Colonic mucosa (tissue), 4 donors: ENCODE results near the gene PDZK1IP1. TPM values are rescaled to one million over a fixed set of nuclear protein-coding genes. Genes with fewer than 3 reads are reported as not detected.
"Not testable (repeated sequence)": the region's sequence is repeated elsewhere in the genome, so short reads cannot be mapped to it uniquely, and the experiment has no call there.

Source experiments
- DNase-seq: peaks from one replicate; pipeline ENCODE4 v3.0.0-alpha.2; 2020
- H3K27ac ChIP-seq: fragments of 200-600 bp; one replicate; pipeline ENCODE4 v1.8.0; 2021
- H3K27me3 ChIP-seq: fragments of 200-600 bp; one replicate; pipeline ENCODE4 v1.8.0; 2021
- H3K36me3 ChIP-seq: fragments of 200-600 bp; one replicate; pipeline ENCODE4 v1.8.0; 2021
- H3K4me1 ChIP-seq: fragments of 200-600 bp; one replicate; pipeline ENCODE4 v1.8.0; 2021; ENCODE audit warnings: mild to moderate bottlenecking
- H3K4me3 ChIP-seq: fragments of 200-600 bp; one replicate; pipeline ENCODE4 v1.8.0; 2021
- H3K9ac ChIP-seq, 2 donors: one replicate each; pipeline ENCODE4 v1.7.0; 2013; ENCODE audit warnings: control low read depth in 2 of 2, low read depth in 2 of 2, low read length in 2 of 2
- H3K9me3 ChIP-seq: fragments of 200-600 bp; one replicate; pipeline ENCODE4 v1.8.0; 2021
- intact Hi-C: fragments of 100-400 bp; cut with DNase I; formaldehyde crosslinking; loops from one replicate; pipeline ENCODE4 v1.14.1; 2022
- total RNA-seq, 2 donors: library from RNA; stranded (reverse); fragmentation: NEBNext Ultra II Directional in 1 of 2; extraction: Animal tissue kit (Norgen Biotek cat#: 25700) in 1 of 2; gene quantifications; one replicate each; pipeline ENCODE4 v1.2.1, GENCODE V29; 2021
- TF ChIP-seq, protein P1 (sequence below): fragments of 200-600 bp; IDR thresholded peaks from one replicate; pipeline ENCODE4 v1.8.0; 2022; ENCODE audit warnings: antibody characterized with exemption, mild to moderate bottlenecking
- donor health status: healthy.
- donor health status: DM: no; HTN: no; CAD: no.
- donor health status: DM: no; HTN: no; CAD: no.

Gene PDZK1IP1
- total RNA-seq, 2 donors from 2014 or later: 40.6 to 85.2 TPM

DNA sequence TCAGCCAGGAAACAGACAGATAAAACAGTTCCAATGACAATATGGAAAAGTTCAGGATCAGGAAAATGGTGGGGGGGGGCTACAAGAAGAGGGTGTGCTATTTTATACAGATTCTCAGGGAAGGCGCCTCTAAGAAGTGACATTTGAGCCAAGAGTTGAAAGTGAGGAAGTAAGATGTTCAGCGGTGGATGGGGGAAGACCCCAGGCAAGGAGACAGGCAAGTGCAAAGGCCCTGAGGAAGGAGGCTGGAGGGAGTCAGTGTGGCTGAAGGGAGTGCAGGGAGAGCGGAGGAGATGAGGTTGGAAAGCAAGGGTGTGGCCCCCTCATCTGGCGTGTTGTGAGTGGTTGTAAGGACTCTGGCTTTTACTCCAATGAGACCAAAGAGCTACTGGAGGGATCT lies 8.4 kb upstream of the PDZK1IP1 start:
- no peaks in the 10 kb centered on the region for H3K36me3 ChIP-seq
- H3K9me3 ChIP-seq: no peaks in the 10 kb centered on the region
- H3K4me1 ChIP-seq: no peaks in the 10 kb centered on the region
- TF ChIP-seq, protein P1, sequence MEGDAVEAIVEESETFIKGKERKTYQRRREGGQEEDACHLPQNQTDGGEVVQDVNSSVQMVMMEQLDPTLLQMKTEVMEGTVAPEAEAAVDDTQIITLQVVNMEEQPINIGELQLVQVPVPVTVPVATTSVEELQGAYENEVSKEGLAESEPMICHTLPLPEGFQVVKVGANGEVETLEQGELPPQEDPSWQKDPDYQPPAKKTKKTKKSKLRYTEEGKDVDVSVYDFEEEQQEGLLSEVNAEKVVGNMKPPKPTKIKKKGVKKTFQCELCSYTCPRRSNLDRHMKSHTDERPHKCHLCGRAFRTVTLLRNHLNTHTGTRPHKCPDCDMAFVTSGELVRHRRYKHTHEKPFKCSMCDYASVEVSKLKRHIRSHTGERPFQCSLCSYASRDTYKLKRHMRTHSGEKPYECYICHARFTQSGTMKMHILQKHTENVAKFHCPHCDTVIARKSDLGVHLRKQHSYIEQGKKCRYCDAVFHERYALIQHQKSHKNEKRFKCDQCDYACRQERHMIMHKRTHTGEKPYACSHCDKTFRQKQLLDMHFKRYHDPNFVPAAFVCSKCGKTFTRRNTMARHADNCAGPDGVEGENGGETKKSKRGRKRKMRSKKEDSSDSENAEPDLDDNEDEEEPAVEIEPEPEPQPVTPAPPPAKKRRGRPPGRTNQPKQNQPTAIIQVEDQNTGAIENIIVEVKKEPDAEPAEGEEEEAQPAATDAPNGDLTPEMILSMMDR: no peak
- no peak overlapping the region for H3K4me3 ChIP-seq
- H3K27me3 ChIP-seq: no peaks in the 10 kb centered on the region
- DNase-seq: no peak
- intact Hi-C loops: loop anchor here (10.0 kb wide), 1 partner anchor 517 kb away; no protein-coding TSS in a partner anchor
- H3K27ac ChIP-seq: no peak overlapping the region
- no peak overlapping the region for H3K9ac ChIP-seq

DNA sequence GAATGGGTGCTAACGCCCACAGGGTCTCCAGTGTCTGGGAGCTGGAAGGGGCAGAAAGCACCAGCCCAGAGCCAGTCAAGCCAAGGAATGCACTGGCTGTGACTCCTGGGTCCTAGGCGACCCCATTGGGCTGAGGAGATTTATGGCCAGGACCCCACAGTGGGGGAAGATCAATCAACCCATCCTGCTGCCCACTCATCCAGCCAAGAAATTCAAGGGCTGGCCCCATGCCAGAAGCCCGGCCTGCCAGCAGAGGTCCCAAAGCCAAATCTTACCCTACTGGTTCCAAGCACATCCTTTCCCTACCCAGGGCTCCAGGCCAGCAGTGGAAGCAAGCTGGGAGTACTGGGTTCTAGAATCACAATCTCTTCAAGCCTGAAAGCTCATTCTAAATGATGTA lies 6.8 kb upstream of the PDZK1IP1 start:
- DNase-seq: no peak
- H3K27ac ChIP-seq: no peak overlapping the region
- H3K9me3 ChIP-seq: no peaks in the 10 kb centered on the region
- TF ChIP-seq, protein P1: no peak
- H3K4me1 ChIP-seq: peaks cover 13% of the 10 kb centered on the region
- no peaks in the 10 kb centered on the region for H3K27me3 ChIP-seq
- no peaks in the 10 kb centered on the region for H3K36me3 ChIP-seq
- H3K9ac ChIP-seq: no peak overlapping the region
- H3K4me3 ChIP-seq: no peak overlapping the region
- intact Hi-C loops: loop anchor here (10.0 kb wide), 1 partner anchor 518 kb away; no protein-coding TSS in a partner anchor

DNA sequence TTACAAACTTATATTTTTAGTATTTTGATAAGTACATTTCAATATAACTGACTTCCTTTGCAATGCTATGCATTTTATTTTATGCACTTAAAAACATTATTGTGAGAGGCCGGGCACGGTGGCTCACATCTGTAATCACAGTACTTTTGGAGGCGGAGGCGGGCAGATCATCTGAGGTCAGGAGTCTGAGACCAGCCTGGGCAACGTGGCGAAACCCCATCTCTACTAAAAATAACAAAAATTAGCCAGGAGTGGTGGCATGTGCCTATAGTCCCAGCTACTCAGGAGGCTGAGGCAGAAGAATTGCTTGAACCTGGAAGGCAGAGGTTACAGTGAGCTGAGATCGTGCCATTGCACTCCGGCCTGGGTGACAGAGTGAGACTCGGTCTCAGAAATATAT lies 6.1 kb upstream of the PDZK1IP1 start:
- DNase-seq, H3K9me3 ChIP-seq, H3K27ac ChIP-seq, H3K9ac ChIP-seq, H3K4me3 ChIP-seq, H3K36me3 ChIP-seq, H3K27me3 ChIP-seq: not testable (repeated sequence)
- intact Hi-C loops: loop anchor here (10.0 kb wide), 1 partner anchor 519 kb away; no protein-coding TSS in a partner anchor
- H3K4me1 ChIP-seq: peaks cover 14% of the 10 kb centered on the region

DNA sequence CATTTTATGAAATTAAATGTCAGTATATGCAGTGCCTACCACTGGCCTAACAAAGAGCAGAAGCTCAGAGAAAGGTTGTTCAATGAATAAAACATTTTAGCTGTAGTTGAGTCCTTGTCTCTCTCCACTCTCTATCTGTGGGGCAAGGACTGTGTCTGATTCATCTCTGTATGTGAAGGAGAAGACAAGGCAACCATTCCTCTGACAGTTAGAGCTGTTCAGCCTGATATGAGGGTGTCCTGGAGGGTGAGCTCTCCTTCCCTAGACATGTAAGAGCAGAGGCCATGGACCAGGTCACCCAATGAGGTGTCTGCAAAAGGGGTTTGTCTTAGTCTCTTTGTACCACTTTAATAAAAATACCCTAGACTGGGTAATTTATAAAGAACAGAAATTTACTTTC lies 4.5 kb upstream of the PDZK1IP1 start:
- no peak for DNase-seq
- H3K9me3 ChIP-seq: no peaks in the 10 kb centered on the region
- H3K4me3 ChIP-seq: no peak overlapping the region
- no peak overlapping the region for H3K27ac ChIP-seq
- no peak overlapping the region for H3K9ac ChIP-seq
- peaks cover 19% of the 10 kb centered on the region for H3K4me1 ChIP-seq
- intact Hi-C loops: loop anchor here (5.0 to 10.0 kb wide), 2 partner anchors 138 to 520 kb away; partner anchors contain the start of gene CMPK1
- no peaks in the 10 kb centered on the region for H3K27me3 ChIP-seq
- TF ChIP-seq, protein P1: no peak
- no peaks in the 10 kb centered on the region for H3K36me3 ChIP-seq

DNA sequence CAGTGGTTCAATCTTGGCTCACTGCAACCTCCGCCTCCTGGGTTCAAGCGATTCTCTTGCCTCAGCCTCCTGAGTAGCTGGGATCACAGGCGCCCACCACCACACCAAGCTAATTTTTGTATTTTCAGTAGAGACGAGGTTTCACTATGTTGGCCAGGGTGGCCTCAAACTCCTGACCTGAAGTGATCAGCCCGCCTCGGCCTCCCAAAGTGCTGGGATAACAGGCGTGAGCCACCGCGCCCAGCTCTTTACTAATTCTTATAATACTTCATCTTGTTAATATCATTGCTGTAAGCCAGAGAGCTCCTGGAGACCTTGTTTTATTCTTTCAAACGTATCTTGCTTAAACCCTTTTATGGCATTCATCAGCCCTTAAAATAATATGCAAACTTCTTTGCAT lies 3.7 kb upstream of the PDZK1IP1 start:
- not testable (repeated sequence) for H3K4me3 ChIP-seq, H3K36me3 ChIP-seq, H3K27me3 ChIP-seq, H3K9ac ChIP-seq, H3K9me3 ChIP-seq, H3K27ac ChIP-seq
- intact Hi-C loops: loop anchor here (5.0 to 10.0 kb wide), 2 partner anchors 139 to 521 kb away; partner anchors contain the start of gene CMPK1
- DNase-seq: peak; percentile 13
- H3K4me1 ChIP-seq: peaks cover 22% of the 10 kb centered on the region

DNA sequence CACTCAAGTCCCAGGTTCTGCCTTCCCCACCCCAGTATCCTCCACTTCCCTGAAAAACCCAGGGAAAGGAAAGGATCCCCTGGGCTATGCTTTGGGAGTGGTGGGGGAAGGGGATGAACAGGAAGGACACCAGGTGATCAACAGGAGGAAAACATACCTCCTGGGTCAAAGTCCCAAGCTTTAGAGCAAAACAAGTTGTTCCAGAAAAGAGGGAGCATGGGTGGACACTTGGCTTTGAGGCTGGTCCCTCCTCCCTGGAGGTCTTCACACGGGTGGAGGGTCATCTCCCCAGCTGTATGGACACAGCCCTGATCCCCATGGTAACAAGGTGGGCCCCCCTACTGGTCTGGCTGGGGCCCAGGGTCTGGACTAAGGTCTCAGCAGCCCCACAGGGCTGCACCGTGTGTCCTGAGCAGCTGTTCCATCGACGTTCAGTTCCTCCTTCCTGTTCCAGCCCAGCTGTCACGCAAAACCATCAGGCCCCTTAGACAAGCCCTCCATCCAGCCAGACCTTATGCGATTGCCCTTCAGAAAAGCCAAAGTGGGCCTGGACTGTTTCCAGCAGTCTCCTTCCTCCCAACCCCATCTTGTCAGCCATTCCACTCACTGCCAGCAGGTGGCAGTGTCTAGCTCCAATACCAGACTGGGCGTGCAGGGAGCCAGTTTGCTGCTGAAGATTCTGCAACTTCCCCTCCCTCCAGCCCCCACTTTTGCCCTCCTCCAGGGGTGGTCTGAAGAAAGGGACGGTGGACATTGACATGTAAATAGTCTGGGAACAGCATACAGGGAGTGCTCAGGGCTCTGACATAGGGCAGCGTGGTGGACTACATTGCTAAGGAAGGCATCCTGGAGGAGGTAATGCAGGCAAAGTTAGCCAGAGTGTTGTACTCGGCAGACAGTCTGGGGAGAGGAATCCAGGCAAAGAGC lies 2.9 kb upstream of the PDZK1IP1 start:
- Histone ChIP-seq H3K4me3 (no peak overlapping the region), H3K27ac (peak overlapping the region; percentile 73), H3K36me3 (no peaks in the 10 kb centered on the region), H3K9me3 (no peaks in the 10 kb centered on the region), H3K27me3 (no peaks in the 10 kb centered on the region), H3K9ac (peak overlapping the region in 1 of 2 donors; percentile 13), H3K4me1 (peaks cover 23% of the 10 kb centered on the region)
- peak; percentile 85 for DNase-seq
- TF ChIP-seq, protein P1: peak; percentile 97
- intact Hi-C loops: loop anchor here (5.0 to 10.0 kb wide), 2 partner anchors 140 to 522 kb away; partner anchors contain the start of gene CMPK1
